OCI-LY3 (cell line): ENCODE results near the gene COBL.

Experiments
- H2AFZ ChIP-seq: fragments of 200-600, 300-600 bp; shearing (Covaris generic); 2 replicates; pipeline ENCODE4 v1.6.0; 2014; ENCODE audit warnings: antibody characterized with exemption, low read depth, low read length
- H3K27ac ChIP-seq: fragments of 200-600, 300-600 bp; sonication (generic); 2 replicates; pipeline ENCODE4 v1.5.1; 2014; ENCODE audit warnings: mild to moderate bottlenecking, low read length, moderate library complexity, mixed read lengths
- H3K27me3 ChIP-seq: fragments of 200-600, 300-600 bp; sonication (generic); 2 replicates; pipeline ENCODE4 v1.6.1; 2014; ENCODE audit warnings: low read depth, low read length, mixed read lengths
- H3K36me3 ChIP-seq: fragments of 200-600, 300-600 bp; sonication (generic); replicated peaks from 2 replicates; pipeline ENCODE3; 2014; ENCODE audit warnings: low read depth, low read length, mixed read lengths
- H3K4me1 ChIP-seq: fragments of 300-600, 200-600 bp; sonication (generic); 2 replicates; pipeline ENCODE4 v1.6.1; 2014; ENCODE audit warnings: low read length, mixed read lengths
- H3K4me2 ChIP-seq: fragments of 200-600, 300-600 bp; sonication (generic); 2 replicates; pipeline ENCODE4 v1.6.1; 2014; ENCODE audit warnings: low read length, mixed read lengths
- H3K4me3 ChIP-seq: fragments of 300-600, 200-600 bp; sonication (generic); 2 replicates; pipeline ENCODE4 v1.5.1; 2014; ENCODE audit warnings: antibody characterized with exemption, mild to moderate bottlenecking, low read length, moderate library complexity
- H3K79me2 ChIP-seq: fragments of 300-600, 200-600 bp; shearing (Covaris generic); 2 replicates; pipeline ENCODE4 v1.6.1; 2014; ENCODE audit warnings: mild to moderate bottlenecking, low read length, mixed read lengths
- H3K9ac ChIP-seq: fragments of 300-600, 200-600 bp; shearing (Covaris generic); 2 replicates; pipeline ENCODE4 v1.6.0; 2014; ENCODE audit warnings: mild to moderate bottlenecking, low read length, moderate library complexity
- H3K9me3 ChIP-seq: fragments of 200-600, 300-600 bp; shearing (Covaris generic); 2 replicates; pipeline ENCODE4 v1.6.1; 2014; ENCODE audit warnings: low read length, mixed read lengths; ENCODE audit not compliant: insufficient read depth
- H4K20me1 ChIP-seq: fragments of 200-600, 300-600 bp; sonication (generic); 2 replicates; pipeline ENCODE4 v1.6.1; 2016; ENCODE audit warnings: low read length, mixed read lengths; ENCODE audit not compliant: insufficient read depth
- EZH2phosphoT487 ChIP-seq: fragments of 200-600 bp; shearing (Covaris generic); IDR thresholded peaks from 2 replicates; pipeline ENCODE4 v1.6.1; 2018; ENCODE audit warnings: antibody characterized with exemption, mixed run types, low read depth
- TF ChIP-seq, protein P1 (sequence below): fragments of 200-600, 300-600 bp; sonication (generic); IDR thresholded peaks from 2 replicates; pipeline ENCODE4 v1.5.1; 2014; ENCODE audit warnings: antibody characterized with exemption, low read length, low read depth

Gene COBL

DNA sequence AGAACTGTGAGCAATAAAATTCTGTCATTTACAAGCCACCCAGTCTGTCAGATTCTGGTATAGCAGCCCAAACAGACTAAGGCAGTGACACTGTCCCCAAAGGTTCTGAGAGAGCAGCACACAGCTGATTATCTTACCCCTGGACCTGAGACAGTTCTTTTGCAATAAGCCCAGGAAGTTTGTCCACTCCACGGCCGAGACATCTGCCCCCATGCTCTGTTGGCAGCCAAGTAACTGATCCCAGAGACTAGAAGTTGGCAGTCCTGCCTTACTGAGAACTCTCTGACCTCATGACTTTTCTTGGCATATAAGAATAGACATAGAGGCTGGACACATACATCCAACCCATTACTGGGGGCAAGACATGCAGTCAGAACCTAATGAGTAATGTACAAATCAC lies 290.9 kb downstream of the COBL start:
- H3K4me3 ChIP-seq = no peak overlapping the region
- no peaks in the 10 kb centered on the region for H3K36me3 ChIP-seq
- TF ChIP-seq EZH2phosphoT487 = no peak
- TF ChIP-seq, protein P1, sequence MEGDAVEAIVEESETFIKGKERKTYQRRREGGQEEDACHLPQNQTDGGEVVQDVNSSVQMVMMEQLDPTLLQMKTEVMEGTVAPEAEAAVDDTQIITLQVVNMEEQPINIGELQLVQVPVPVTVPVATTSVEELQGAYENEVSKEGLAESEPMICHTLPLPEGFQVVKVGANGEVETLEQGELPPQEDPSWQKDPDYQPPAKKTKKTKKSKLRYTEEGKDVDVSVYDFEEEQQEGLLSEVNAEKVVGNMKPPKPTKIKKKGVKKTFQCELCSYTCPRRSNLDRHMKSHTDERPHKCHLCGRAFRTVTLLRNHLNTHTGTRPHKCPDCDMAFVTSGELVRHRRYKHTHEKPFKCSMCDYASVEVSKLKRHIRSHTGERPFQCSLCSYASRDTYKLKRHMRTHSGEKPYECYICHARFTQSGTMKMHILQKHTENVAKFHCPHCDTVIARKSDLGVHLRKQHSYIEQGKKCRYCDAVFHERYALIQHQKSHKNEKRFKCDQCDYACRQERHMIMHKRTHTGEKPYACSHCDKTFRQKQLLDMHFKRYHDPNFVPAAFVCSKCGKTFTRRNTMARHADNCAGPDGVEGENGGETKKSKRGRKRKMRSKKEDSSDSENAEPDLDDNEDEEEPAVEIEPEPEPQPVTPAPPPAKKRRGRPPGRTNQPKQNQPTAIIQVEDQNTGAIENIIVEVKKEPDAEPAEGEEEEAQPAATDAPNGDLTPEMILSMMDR = no peak
- no peak overlapping the region for H3K9ac ChIP-seq
- no peaks in the 10 kb centered on the region for H3K4me1 ChIP-seq
- H3K9me3 ChIP-seq = no peaks in the 10 kb centered on the region
- no peak overlapping the region for H3K4me2 ChIP-seq
- H4K20me1 ChIP-seq = no peaks in the 10 kb centered on the region
- no peak overlapping the region for H2AFZ ChIP-seq
- no peaks in the 10 kb centered on the region for H3K79me2 ChIP-seq
- H3K27ac ChIP-seq = no peak overlapping the region
- H3K27me3 ChIP-seq = no peaks in the 10 kb centered on the region

DNA sequence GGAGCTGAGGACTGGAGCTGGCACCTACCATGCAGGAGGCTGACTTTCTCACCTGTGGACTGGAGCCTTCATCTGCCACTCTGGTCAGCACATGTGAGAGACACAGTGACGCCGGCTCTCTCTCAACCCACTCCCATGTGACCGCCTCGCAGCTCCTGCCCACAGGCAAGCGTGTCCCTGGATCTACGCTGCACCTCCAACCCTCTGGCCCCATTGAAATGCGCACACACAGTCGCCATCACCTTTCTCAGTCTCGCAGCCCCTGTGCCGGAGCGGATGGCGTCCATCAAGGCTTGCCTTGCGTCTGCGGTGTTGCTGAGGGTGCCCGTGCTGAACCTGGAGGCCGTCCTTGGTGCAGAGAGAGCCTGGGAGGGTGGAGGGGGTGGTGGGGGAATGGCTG lies 291.7 kb downstream of the COBL start:
- no peak overlapping the region for H3K9ac ChIP-seq
- H3K27me3 ChIP-seq = no peaks in the 10 kb centered on the region
- no peaks in the 10 kb centered on the region for H3K4me1 ChIP-seq
- no peaks in the 10 kb centered on the region for H3K36me3 ChIP-seq
- no peak for TF ChIP-seq EZH2phosphoT487
- TF ChIP-seq, protein P1 = no peak
- H3K27ac ChIP-seq = no peak overlapping the region
- no peaks in the 10 kb centered on the region for H3K79me2 ChIP-seq
- H3K4me2 ChIP-seq = no peak overlapping the region
- H4K20me1 ChIP-seq = no peaks in the 10 kb centered on the region
- no peak overlapping the region for H2AFZ ChIP-seq
- H3K4me3 ChIP-seq = no peak overlapping the region
- no peaks in the 10 kb centered on the region for H3K9me3 ChIP-seq

GRCh38 chr7:51023547-51023946 lies 293.1 kb downstream of the COBL start:
- Histone ChIP-seq H3K4me3 (no peak overlapping the region), H3K79me2 (no peaks in the 10 kb centered on the region), H3K36me3 (no peaks in the 10 kb centered on the region), H3K27me3 (no peaks in the 10 kb centered on the region), H3K27ac (no peak overlapping the region), H3K4me1 (no peaks in the 10 kb centered on the region), H3K4me2 (no peak overlapping the region), H3K9me3 (no peaks in the 10 kb centered on the region), H4K20me1 (no peaks in the 10 kb centered on the region), H2AFZ (no peak overlapping the region), H3K9ac (no peak overlapping the region)
- TF ChIP-seq, protein P1 = no peak
- TF ChIP-seq EZH2phosphoT487 = no peak

DNA sequence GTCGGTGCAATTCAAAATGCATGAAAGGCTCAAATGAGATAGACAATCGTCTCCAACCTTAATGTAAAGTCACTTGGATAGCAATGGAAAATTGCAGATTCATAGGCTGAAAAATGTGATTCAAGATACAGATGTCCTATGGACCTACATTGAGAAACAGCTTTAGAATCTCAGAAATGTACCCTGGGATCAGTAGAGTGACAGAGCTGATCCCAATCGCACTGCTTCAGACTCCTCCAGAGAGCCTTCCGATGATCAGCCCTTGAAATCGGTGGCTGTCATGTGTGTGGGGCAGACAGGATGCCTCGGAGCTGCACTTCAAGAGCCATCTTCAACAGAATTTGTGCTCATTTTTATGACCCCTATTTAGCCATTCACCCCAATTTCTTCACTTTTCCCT lies 293.8 kb downstream of the COBL start:
- H3K4me3 ChIP-seq = no peak overlapping the region
- no peak overlapping the region for H3K27ac ChIP-seq
- H3K36me3 ChIP-seq = no peaks in the 10 kb centered on the region
- no peaks in the 10 kb centered on the region for H3K4me1 ChIP-seq
- TF ChIP-seq EZH2phosphoT487 = no peak
- TF ChIP-seq, protein P1 = no peak
- no peaks in the 10 kb centered on the region for H3K79me2 ChIP-seq
- H3K9me3 ChIP-seq = no peaks in the 10 kb centered on the region
- no peak overlapping the region for H3K9ac ChIP-seq
- H4K20me1 ChIP-seq = no peaks in the 10 kb centered on the region
- no peak overlapping the region for H3K4me2 ChIP-seq
- no peak overlapping the region for H2AFZ ChIP-seq
- H3K27me3 ChIP-seq = no peaks in the 10 kb centered on the region
